Measurements from ENCODE around the gene DNAAF5.

DNAAF5 gene

DNA sequence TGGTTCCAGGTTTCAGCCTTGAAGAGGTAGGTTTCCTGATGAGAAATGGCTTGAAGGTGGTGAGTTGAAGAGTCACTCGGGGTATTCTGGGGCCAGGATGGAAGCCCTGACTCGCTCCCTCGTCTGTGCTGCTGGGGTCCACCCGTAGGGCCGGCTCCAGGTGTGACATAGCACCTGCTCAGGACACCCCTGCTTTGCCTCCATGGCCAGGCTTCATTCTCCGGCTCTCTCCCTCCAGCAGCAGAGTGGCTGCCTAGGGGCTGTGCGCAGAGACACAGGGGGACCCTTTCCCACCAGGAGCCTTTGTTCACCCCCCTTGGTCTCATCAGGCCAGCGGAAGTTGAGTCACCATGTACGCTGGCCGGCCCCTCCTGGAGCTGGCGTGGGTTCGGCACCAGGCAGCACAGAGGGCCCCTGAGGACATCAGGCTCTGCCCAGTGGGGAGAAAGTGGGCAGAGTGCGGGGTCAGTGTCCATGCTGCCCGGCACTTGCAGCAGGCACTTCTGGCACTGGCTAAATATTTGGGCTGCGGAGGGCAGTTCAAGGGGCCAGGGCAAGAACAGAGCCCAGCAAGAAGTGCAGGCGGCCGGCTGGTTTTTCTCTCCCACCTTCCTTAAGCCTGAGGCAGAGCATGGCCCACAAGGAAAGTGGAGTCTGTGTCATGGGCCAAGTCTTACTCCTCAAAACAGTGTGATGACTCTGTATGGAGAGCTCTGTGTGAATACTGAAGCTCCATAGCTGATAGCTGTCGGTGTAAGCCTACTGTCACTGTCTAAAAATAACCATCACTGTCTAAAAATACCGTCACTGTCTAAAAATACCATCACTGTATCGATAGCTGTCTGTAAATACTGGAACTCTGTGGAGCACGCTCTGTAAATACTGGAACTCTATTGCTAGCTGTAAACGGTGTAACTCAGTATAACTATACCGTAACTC lies 4.3 kb downstream of the DNAAF5 start:
- no peak overlapping the region for H3K4me3 ChIP-seq (ENCODE audit: low read depth, low read length)
- no peaks in the 10 kb centered on the region for H3K27me3 ChIP-seq (ENCODE audit: control insufficient read depth, insufficient read depth, low read length)
- H3K36me3 ChIP-seq (ENCODE audit: control insufficient read depth, insufficient read depth, low read length) = peaks cover 47% of the 10 kb centered on the region
- no peak overlapping the region for H3K9ac ChIP-seq (ENCODE audit: low read length)
- peaks cover 19% of the 10 kb centered on the region for H3K9me3 ChIP-seq (ENCODE audit: control insufficient read depth, insufficient read depth, low read depth, low read length)
- no peak overlapping the region for H3K27ac ChIP-seq (ENCODE audit: low read depth, low read length)
- H3K4me1 ChIP-seq (ENCODE audit: control insufficient read depth, insufficient read depth, low read length) = peaks cover 13% of the 10 kb centered on the region

DNA sequence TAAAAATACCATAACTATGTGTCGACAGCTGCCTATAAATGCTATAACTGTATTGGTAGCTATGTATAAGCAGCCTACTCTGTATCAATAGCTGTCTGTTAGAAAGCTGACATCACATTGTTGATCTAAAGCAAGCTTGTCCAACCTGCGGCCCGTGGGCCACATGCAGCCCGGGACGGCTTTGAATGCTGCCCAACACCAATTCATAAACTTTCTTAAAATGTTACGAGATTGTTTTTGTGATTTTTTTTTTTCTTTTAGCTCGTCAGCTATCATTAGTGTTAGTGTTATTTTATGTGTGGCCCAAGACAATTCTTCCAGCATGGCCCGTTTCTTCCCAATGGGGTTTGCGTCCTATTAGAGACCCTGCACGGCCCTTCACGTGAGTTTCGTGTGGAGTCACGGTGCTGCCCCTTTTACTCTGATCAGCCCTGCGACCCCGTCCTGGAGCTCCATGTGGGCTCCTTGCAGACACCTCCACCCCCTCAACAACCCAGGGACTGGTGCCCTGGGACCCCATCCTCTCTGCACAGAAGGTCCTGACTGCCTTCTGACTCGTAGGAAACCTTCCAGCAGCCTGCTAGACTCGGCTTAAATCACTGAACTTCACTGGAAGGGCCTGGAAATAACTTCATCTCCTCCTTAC lies 5.1 kb downstream of the DNAAF5 start:
- H3K27ac ChIP-seq (ENCODE audit: low read depth, low read length) = peak overlapping the region; percentile 30; the same call in 1 of the 2 replicates
- peaks cover 47% of the 10 kb centered on the region for H3K36me3 ChIP-seq (ENCODE audit: control insufficient read depth, insufficient read depth, low read length)
- peaks cover 13% of the 10 kb centered on the region for H3K4me1 ChIP-seq (ENCODE audit: control insufficient read depth, insufficient read depth, low read length)
- H3K27me3 ChIP-seq (ENCODE audit: control insufficient read depth, insufficient read depth, low read length) = no peaks in the 10 kb centered on the region
- peak overlapping the region; percentile 57 for H3K9ac ChIP-seq (ENCODE audit: low read length)
- no peak overlapping the region for H3K4me3 ChIP-seq (ENCODE audit: low read depth, low read length)
- peaks cover 17% of the 10 kb centered on the region for H3K9me3 ChIP-seq (ENCODE audit: control insufficient read depth, insufficient read depth, low read depth, low read length)

DNA sequence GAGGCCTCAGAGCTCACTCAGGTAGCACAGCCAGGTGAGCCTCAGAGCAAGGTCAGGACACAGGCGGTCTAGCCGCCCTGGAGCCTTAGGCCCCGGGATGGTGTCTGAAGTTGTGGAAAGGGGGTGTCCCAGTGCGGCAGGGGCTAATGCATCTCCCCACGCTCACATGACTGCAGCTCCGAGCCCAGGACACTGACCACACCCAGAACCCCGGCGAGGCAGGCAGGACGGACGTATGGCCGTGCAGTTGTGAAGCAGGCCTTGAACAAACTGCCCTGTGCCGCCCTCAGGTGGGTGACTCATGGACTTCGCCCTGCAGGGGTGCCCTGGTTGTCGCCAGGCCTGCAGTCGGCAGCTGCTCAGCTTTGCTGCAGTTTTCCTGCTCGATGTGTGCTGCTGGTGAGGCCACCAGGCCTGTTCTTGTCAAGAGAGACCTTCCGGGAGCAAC lies 5.6 kb downstream of the DNAAF5 start:
- Histone ChIP-seq H3K4me3 (ENCODE audit: low read depth, low read length) (no peak overlapping the region), H3K36me3 (ENCODE audit: control insufficient read depth, insufficient read depth, low read length) (peaks cover 47% of the 10 kb centered on the region), H3K27me3 (ENCODE audit: control insufficient read depth, insufficient read depth, low read length) (no peaks in the 10 kb centered on the region), H3K4me1 (ENCODE audit: control insufficient read depth, insufficient read depth, low read length) (peaks cover 13% of the 10 kb centered on the region), H3K27ac (ENCODE audit: low read depth, low read length) (peak overlapping the region; percentile 30; the same call in 1 of the 2 replicates), H3K9me3 (ENCODE audit: control insufficient read depth, insufficient read depth, low read depth, low read length) (peaks cover 17% of the 10 kb centered on the region), H3K9ac (ENCODE audit: low read length) (peak overlapping the region; percentile 57)

DNA sequence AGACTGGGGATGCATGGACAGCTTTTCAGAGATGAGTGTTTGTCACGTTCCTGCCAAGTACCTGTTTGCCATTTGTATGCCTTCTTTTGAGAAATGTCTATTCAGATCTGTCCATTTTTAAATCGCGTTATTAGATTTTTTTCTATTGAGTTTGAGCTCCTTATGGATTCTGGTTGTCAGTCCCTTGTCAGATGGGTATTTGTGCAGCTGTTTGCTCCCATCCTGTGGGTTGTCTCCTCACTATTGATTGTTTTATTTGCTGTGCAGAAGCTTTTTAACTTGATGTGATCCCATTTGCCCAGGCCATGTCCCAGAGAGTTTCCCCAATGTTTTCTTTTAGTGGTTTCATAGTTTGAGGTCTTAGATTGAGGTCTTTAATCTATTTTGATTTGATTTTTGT lies 6.1 kb downstream of the DNAAF5 start:
- H3K27ac ChIP-seq (ENCODE audit: low read depth, low read length) = no peak overlapping the region
- peaks cover 13% of the 10 kb centered on the region for H3K4me1 ChIP-seq (ENCODE audit: control insufficient read depth, insufficient read depth, low read length)
- no peak overlapping the region for H3K4me3 ChIP-seq (ENCODE audit: low read depth, low read length)
- no peak overlapping the region for H3K9ac ChIP-seq (ENCODE audit: low read length)
- H3K36me3 ChIP-seq (ENCODE audit: control insufficient read depth, insufficient read depth, low read length) = peaks cover 51% of the 10 kb centered on the region
- no peaks in the 10 kb centered on the region for H3K27me3 ChIP-seq (ENCODE audit: control insufficient read depth, insufficient read depth, low read length)
- peaks cover 17% of the 10 kb centered on the region for H3K9me3 ChIP-seq (ENCODE audit: control insufficient read depth, insufficient read depth, low read depth, low read length)

DNA sequence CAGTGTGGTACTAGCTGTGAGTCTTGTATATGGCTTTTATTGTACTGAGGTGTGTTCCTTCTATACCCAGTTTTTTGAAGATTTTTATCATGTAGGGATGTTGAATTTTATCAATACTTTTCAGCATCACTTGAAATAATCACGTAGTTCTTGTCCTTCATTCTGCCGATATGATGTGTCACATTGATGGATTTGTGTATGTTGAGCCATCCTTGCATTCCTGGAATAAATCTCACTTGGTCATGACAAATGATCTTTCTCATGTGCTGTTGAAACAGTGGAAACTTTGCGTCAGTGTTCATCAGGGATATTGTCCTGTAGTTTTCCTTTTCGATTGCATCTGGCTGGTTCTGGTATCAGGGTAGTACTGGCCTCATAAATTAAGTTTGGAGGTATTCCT lies 7.7 kb downstream of the DNAAF5 start:
- Histone ChIP-seq H3K9ac (ENCODE audit: low read length) (no peak overlapping the region), H3K27me3 (ENCODE audit: control insufficient read depth, insufficient read depth, low read length) (no peaks in the 10 kb centered on the region), H3K27ac (ENCODE audit: low read depth, low read length) (no peak overlapping the region), H3K4me3 (ENCODE audit: low read depth, low read length) (no peak overlapping the region), H3K4me1 (ENCODE audit: control insufficient read depth, insufficient read depth, low read length) (peaks cover 5% of the 10 kb centered on the region), H3K9me3 (ENCODE audit: control insufficient read depth, insufficient read depth, low read depth, low read length) (peaks cover 17% of the 10 kb centered on the region), H3K36me3 (ENCODE audit: control insufficient read depth, insufficient read depth, low read length) (peaks cover 52% of the 10 kb centered on the region)

DNA sequence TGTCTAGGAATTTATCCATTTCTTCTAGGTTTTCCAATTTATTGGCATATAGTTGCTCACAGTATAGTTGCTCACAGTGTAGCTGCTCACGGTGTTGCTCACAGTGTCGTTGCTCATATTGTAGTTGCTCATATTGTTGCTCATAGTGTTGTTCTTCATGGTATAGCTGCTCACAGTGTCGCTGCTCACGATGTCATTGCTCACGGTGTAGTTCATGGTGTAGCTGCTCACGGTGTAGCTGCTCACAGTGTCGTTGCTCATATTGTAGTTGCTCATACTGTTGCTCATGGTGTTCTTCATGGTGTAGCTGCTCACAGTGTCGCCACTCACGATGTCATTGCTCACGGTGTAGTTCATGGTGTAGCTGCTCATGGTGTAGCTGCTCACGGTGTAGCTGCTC lies 8.3 kb downstream of the DNAAF5 start:
- Histone ChIP-seq H3K4me3 (ENCODE audit: low read depth, low read length) (no peak overlapping the region), H3K9ac (ENCODE audit: low read length) (no peak overlapping the region), H3K27ac (ENCODE audit: low read depth, low read length) (no peak overlapping the region), H3K36me3 (ENCODE audit: control insufficient read depth, insufficient read depth, low read length) (peaks cover 51% of the 10 kb centered on the region), H3K4me1 (ENCODE audit: control insufficient read depth, insufficient read depth, low read length) (peaks cover 5% of the 10 kb centered on the region), H3K9me3 (ENCODE audit: control insufficient read depth, insufficient read depth, low read depth, low read length) (peaks cover 17% of the 10 kb centered on the region), H3K27me3 (ENCODE audit: control insufficient read depth, insufficient read depth, low read length) (no peaks in the 10 kb centered on the region)

DNA sequence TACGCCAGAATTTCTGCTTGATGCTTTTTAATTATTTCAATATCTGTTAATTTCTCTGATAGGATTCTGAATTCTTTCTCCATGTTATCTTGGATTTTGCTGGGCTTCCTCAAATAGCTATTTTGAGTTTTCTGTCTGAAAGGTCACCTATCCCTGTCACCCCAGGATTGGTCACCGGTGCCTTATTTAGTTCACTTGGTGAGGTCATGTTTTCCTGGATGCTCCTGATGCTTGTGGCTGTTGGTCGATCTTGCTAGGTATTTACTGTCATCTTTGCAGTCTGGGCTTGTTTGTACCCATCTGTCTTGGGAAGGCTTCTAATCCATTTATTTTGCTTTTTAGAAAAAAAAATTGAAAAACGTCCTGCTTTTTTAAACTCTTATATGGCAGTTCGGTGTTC lies 11.7 kb downstream of the DNAAF5 start:
- Histone ChIP-seq H3K27ac (ENCODE audit: low read depth, low read length) (no peak overlapping the region), H3K27me3 (ENCODE audit: control insufficient read depth, insufficient read depth, low read length) (no peaks in the 10 kb centered on the region), H3K9me3 (ENCODE audit: control insufficient read depth, insufficient read depth, low read depth, low read length) (peaks cover 17% of the 10 kb centered on the region), H3K4me1 (ENCODE audit: control insufficient read depth, insufficient read depth, low read length) (no peaks in the 10 kb centered on the region), H3K4me3 (ENCODE audit: low read depth, low read length) (no peak overlapping the region), H3K36me3 (ENCODE audit: control insufficient read depth, insufficient read depth, low read length) (peaks cover 56% of the 10 kb centered on the region), H3K9ac (ENCODE audit: low read length) (no peak overlapping the region)

DNA sequence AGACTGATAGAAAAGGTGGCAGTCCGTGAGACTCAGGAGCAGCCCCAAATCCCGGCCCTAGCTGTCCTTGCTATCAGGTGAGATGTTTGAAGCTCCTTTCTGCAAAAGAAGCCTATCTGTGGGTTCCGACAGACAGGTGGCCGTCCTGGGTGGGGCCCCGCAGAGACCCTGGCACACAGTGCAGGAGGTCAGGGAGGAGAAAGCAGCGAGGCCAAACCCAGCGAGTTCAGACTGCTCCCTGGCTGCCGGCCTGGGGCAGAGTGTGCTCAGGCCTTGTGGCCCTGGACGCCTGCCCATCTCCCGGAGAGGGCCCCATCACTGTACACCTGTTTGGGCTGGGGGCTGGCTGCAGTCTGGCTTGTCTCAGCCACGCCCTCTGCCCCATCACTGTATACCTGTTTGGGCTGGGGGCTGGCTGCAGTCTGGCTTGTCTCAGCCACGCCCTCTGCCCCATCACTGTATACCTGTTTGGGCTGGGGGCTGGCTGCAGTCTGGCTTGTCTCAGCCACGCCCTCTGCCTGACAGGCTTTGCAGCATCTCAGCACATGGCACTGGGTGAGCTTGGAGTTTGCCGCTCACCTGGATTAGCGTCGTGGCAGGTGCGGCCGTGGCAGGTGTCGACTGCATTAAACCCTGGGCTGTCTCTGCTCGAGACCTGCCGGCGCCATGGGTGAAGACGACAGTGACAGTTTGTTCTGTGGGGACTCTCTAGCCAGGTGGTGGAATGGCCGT lies 12.4 kb downstream of the DNAAF5 start:
- Histone ChIP-seq H3K4me1 (ENCODE audit: control insufficient read depth, insufficient read depth, low read length) (no peaks in the 10 kb centered on the region), H3K9me3 (ENCODE audit: control insufficient read depth, insufficient read depth, low read depth, low read length) (peaks cover 17% of the 10 kb centered on the region), H3K9ac (ENCODE audit: low read length) (no peak overlapping the region), H3K27me3 (ENCODE audit: control insufficient read depth, insufficient read depth, low read length) (no peaks in the 10 kb centered on the region), H3K27ac (ENCODE audit: low read depth, low read length) (no peak overlapping the region), H3K36me3 (ENCODE audit: control insufficient read depth, insufficient read depth, low read length) (peaks cover 58% of the 10 kb centered on the region), H3K4me3 (ENCODE audit: low read depth, low read length) (no peak overlapping the region)

DNA sequence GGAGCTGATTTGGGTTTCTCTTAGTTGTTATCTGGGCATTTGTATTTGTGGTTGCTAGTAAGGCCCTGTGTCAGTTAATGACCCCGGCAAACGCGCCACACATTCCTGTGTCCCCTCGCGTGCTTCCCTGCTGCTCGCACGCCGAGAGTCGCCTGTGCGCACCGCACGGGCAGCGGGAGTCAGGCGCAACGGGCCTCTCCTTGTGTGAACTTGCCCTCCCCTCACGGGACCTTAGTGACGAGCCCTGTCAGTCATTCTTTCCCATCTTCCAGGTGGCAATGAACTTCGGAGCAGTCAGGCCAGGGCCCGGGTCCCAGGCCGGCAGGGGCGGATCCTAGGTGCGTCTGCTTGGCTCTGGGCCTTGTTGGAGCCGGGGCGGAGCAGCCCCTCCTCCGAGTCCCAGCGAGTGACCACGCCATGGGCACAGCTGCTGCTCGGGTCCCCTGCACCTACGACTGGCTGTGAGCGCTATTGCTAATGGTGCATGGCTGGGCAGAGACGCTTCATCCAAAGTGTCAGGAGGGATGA lies 13.0 kb downstream of the DNAAF5 start:
- Histone ChIP-seq H3K27ac (ENCODE audit: low read depth, low read length) (no peak overlapping the region), H3K36me3 (ENCODE audit: control insufficient read depth, insufficient read depth, low read length) (peaks cover 52% of the 10 kb centered on the region), H3K9me3 (ENCODE audit: control insufficient read depth, insufficient read depth, low read depth, low read length) (peaks cover 11% of the 10 kb centered on the region), H3K4me3 (ENCODE audit: low read depth, low read length) (no peak overlapping the region), H3K9ac (ENCODE audit: low read length) (no peak overlapping the region), H3K4me1 (ENCODE audit: control insufficient read depth, insufficient read depth, low read length) (no peaks in the 10 kb centered on the region), H3K27me3 (ENCODE audit: control insufficient read depth, insufficient read depth, low read length) (no peaks in the 10 kb centered on the region)

DNA sequence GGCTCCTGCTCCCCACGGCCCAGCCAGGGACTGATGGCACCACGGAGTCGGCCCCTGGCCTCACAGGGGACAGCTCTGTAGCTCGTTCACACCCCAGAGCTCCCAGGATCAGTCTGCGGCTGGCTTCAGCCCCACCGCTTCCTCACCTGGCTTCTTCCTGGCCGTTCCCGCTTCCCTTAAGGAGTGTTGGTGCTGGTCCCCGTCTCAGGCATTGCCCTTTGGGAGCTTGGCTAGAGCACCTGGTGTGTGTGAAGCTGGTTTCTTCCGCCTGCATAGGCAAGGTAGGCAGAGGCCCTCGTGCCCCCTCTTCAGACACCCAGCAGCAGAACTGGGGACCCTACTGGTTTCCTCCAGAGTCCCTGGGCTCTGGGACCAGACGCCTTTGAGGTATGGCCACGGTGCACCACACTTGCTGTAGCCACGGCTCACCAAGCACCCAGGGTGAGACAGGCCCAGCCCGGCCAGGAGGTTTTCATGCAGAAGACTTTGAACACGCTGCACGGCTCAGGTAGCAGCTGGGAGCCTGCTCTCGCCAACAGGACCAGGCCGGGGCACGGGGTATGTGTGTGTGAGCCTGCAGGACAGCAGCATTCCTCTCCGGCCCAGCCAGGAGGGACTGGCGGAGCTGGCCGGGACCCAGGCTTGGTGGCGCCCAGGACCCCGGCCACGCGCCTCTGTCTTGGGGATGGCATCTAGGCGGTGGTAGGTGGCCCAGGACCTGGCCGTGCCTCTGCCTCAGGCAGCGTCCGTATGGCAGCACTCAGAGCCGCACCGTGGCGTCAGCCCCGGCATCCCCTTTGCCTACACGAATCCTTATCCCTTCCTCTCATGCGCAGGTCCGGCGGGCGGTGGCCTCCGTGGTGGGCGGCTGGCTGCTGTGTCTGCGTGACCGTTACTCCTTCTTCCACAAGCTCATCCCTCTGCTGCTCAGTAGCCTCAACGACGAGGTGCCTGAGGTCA lies 13.8 kb downstream of the DNAAF5 start:
- Histone ChIP-seq H3K9me3 (ENCODE audit: control insufficient read depth, insufficient read depth, low read depth, low read length) (peaks cover 3% of the 10 kb centered on the region), H3K9ac (ENCODE audit: low read length) (no peak overlapping the region), H3K27me3 (ENCODE audit: control insufficient read depth, insufficient read depth, low read length) (no peaks in the 10 kb centered on the region), H3K4me3 (ENCODE audit: low read depth, low read length) (no peak overlapping the region), H3K36me3 (ENCODE audit: control insufficient read depth, insufficient read depth, low read length) (peaks cover 52% of the 10 kb centered on the region), H3K4me1 (ENCODE audit: control insufficient read depth, insufficient read depth, low read length) (no peaks in the 10 kb centered on the region), H3K27ac (ENCODE audit: low read depth, low read length) (0 out of 2 replicates have a peak overlapping the region, but pooled peaks have one; percentile 6)
